Measurements from ENCODE around the gene FAR2.
A peak's percentile ranks its signal among the peaks of the same experiment; 100 is the strongest.
"Not testable (repeated sequence)": the region's sequence is repeated elsewhere in the genome, so short reads cannot be mapped to it uniquely, and the experiment has no call there.

FAR2 gene

GRCh38 chr12:29148911-29149690 lies at the start of gene FAR2:
TSS of gene FAR2 (plus strand) at chr12:29149278. CDS start at chr12:29270450, 121,172 bp downstream.
- DNase-seq (ENCODE audit: low read depth in 1 of 2, low spot score in 1 of 2) = peak; percentile 19 to 20

- DNase-seq (ENCODE audit: low read depth in 1 of 2, low spot score in 1 of 2) = no peak
These were observed 46.3 kb upstream of the FAR2 start for GRCh38 chr12:29102741-29103140.

- DNase-seq (ENCODE audit: low read depth in 1 of 2, low spot score in 1 of 2) = peak in 1 of 2 donors; percentile 2
These were observed 45.5 kb upstream of the FAR2 start for GRCh38 chr12:29103539-29103974.

GRCh38 chr12:29104516-29104915 lies 44.6 kb upstream of the FAR2 start:
- DNase-seq (ENCODE audit: low read depth in 1 of 2, low spot score in 1 of 2) = no peak

- no peak for DNase-seq (ENCODE audit: low read depth in 1 of 2, low spot score in 1 of 2)
These were observed 38.3 kb upstream of the FAR2 start for GRCh38 chr12:29110506-29111442.

GRCh38 chr12:29113101-29113500 lies 36.0 kb upstream of the FAR2 start:
- no peak for DNase-seq (ENCODE audit: low read depth in 1 of 2, low spot score in 1 of 2)

- no peak for DNase-seq (ENCODE audit: low read depth in 1 of 2, low spot score in 1 of 2)
These were observed 32.7 kb upstream of the FAR2 start for GRCh38 chr12:29116414-29116813.

GRCh38 chr12:29131539-29131938 lies 17.5 kb upstream of the FAR2 start:
- no peak for DNase-seq (ENCODE audit: low read depth in 1 of 2, low spot score in 1 of 2)

GRCh38 chr12:29132316-29132715 lies 16.8 kb upstream of the FAR2 start:
- DNase-seq (ENCODE audit: low read depth in 1 of 2, low spot score in 1 of 2) = no peak

GRCh38 chr12:29133181-29133580 lies 15.9 kb upstream of the FAR2 start:
- DNase-seq (ENCODE audit: low read depth in 1 of 2, low spot score in 1 of 2) = no peak

- DNase-seq (ENCODE audit: low read depth in 1 of 2, low spot score in 1 of 2) = no peak
These were observed 15.4 kb upstream of the FAR2 start for GRCh38 chr12:29133680-29134079.

- DNase-seq (ENCODE audit: low read depth in 1 of 2, low spot score in 1 of 2) = not testable (repeated sequence)
These were observed 10.8 kb upstream of the FAR2 start for GRCh38 chr12:29138256-29138655.

GRCh38 chr12:29138855-29139254 lies 10.2 kb upstream of the FAR2 start:
- DNase-seq (ENCODE audit: low read depth in 1 of 2, low spot score in 1 of 2) = not testable (repeated sequence)

- DNase-seq (ENCODE audit: low read depth in 1 of 2, low spot score in 1 of 2) = no peak
These were observed 3.5 kb upstream of the FAR2 start for GRCh38 chr12:29145372-29146170.

GRCh38 chr12:29146196-29146595 lies 2.9 kb upstream of the FAR2 start:
- no peak for DNase-seq (ENCODE audit: low read depth in 1 of 2, low spot score in 1 of 2)

GRCh38 chr12:29147731-29148595 lies 1.1 kb upstream of the FAR2 start:
- DNase-seq (ENCODE audit: low read depth in 1 of 2, low spot score in 1 of 2) = no peak

- peak in 1 of 2 donors; percentile 3 for DNase-seq (ENCODE audit: low read depth in 1 of 2, low spot score in 1 of 2)
These were observed 525 bp upstream of the FAR2 start for GRCh38 chr12:29148596-29148910.

- no peak for DNase-seq (ENCODE audit: low read depth in 1 of 2, low spot score in 1 of 2)
These were observed 708 bp downstream of the FAR2 start for GRCh38 chr12:29149691-29150281.

- no peak for DNase-seq (ENCODE audit: low read depth in 1 of 2, low spot score in 1 of 2)
These were observed 1.4 kb downstream of the FAR2 start for GRCh38 chr12:29150462-29150861.
